GM12892 (cell line): Measurements from ENCODE around the gene MZF1.

Experiments
- POLR2A ChIP-seq: IDR thresholded peaks from 2 replicates; pipeline ENCODE4 v1.6.1; 2011; ENCODE audit warnings: low read depth, low read length, control low read depth
- POLR2AphosphoS5 ChIP-seq: IDR thresholded peaks from 2 replicates; pipeline ENCODE4 v1.6.1; 2011; ENCODE audit warnings: low read depth, low read length, control low read depth
- TAF1 ChIP-seq: IDR thresholded peaks from 2 replicates; pipeline ENCODE4 v1.6.1; 2011; ENCODE audit warnings: low read depth, mild to moderate bottlenecking, control low read depth, low read length, borderline replicate concordance

GRCh38 chr19:58586133-58586765 is 13.1 kb upstream of the MZF1 start:
- TF ChIP-seq POLR2AphosphoS5 (no peak), TAF1 (no peak), POLR2A (no peak)
